OCI-LY1 (cell line): ENCODE measurements around the gene CTNNA3.

Experiments
- H2AFZ ChIP-seq: fragments of 200-600 bp; sonication (generic), shearing (Covaris generic); 2 replicates; pipeline ENCODE4 v1.6.0; 2014; ENCODE audit warnings: antibody characterized with exemption, mild to moderate bottlenecking, low read length
- H3F3A ChIP-seq: fragments of 200-600 bp; sonication (generic), shearing (Covaris generic); 2 replicates; pipeline ENCODE4 v1.6.0; 2014; ENCODE audit warnings: mild to moderate bottlenecking, antibody characterized with exemption, low read length, moderate library complexity; ENCODE audit not compliant: insufficient read depth
- H3K27ac ChIP-seq: fragments of 200-600 bp; sonication (generic); 2 replicates; pipeline ENCODE4 v1.5.1; 2014; ENCODE audit warnings: low read length, mixed run types, mild to moderate bottlenecking, low read depth; ENCODE audit not compliant: poor library complexity, severe bottlenecking
- H3K27me3 ChIP-seq: fragments of 200-600 bp; sonication (generic); 2 replicates; pipeline ENCODE4 v1.6.0; 2014; ENCODE audit warnings: antibody characterized with exemption, mild to moderate bottlenecking, low read length, moderate library complexity; ENCODE audit not compliant: insufficient read depth
- H3K36me3 ChIP-seq: fragments of 200-600 bp; sonication (generic); 2 replicates; pipeline ENCODE4 v1.6.1; 2014; ENCODE audit warnings: mild to moderate bottlenecking, antibody characterized with exemption, low read length, moderate library complexity, mixed read lengths; ENCODE audit not compliant: insufficient read depth
- H3K4me1 ChIP-seq: fragments of 200-600 bp; sonication (generic); 2 replicates; pipeline ENCODE4 v1.5.1; 2014; ENCODE audit warnings: mild to moderate bottlenecking, low read length, moderate library complexity; ENCODE audit not compliant: insufficient read depth, severe bottlenecking
- H3K4me2 ChIP-seq: fragments of 200-600 bp; sonication (generic), shearing (Covaris generic); 2 replicates; pipeline ENCODE4 v1.6.1; 2014; ENCODE audit warnings: low read length
- H3K4me3 ChIP-seq: fragments of 200-600 bp; sonication (generic); 2 replicates; pipeline ENCODE4 v1.5.1; 2014; ENCODE audit warnings: low read length, low read depth, mild to moderate bottlenecking, mixed read lengths; ENCODE audit not compliant: poor library complexity, severe bottlenecking
- H3K79me2 ChIP-seq: fragments of 200-600 bp; shearing (Covaris generic); 2 replicates; pipeline ENCODE4 v1.6.1; 2016; ENCODE audit warnings: mixed run types, low read length, mixed read lengths; ENCODE audit not compliant: insufficient read depth
- H3K9ac ChIP-seq: fragments of 200-600 bp; sonication (generic), shearing (Covaris generic); 2 replicates; pipeline ENCODE4 v1.6.1; 2014; ENCODE audit warnings: mild to moderate bottlenecking, low read length, mixed read lengths
- H3K9me2 ChIP-seq: fragments of 200-600 bp; sonication (generic), shearing (Covaris generic); 2 replicates; pipeline ENCODE4 v1.6.1; 2014; ENCODE audit warnings: low read depth, mild to moderate bottlenecking, low read length, mixed read lengths
- H3K9me3 ChIP-seq: fragments of 200-600 bp; shearing (Covaris generic); 2 replicates; pipeline ENCODE4 v1.6.1; 2014; ENCODE audit warnings: low read length, mixed read lengths
- H4K20me1 ChIP-seq: fragments of 200-600 bp; sonication (generic), shearing (Covaris generic); 2 replicates; pipeline ENCODE4 v1.6.0; 2016; ENCODE audit warnings: mild to moderate bottlenecking, low read length; ENCODE audit not compliant: insufficient read depth
- EZH2 ChIP-seq: fragments of 200-600 bp; sonication (generic), shearing (Covaris generic); IDR thresholded peaks from 2 replicates; pipeline ENCODE4 v1.8.0; 2017; ENCODE audit warnings: borderline replicate concordance, mixed run types, mild to moderate bottlenecking, antibody characterized with exemption, low read length, moderate library complexity, mixed read lengths
- TF ChIP-seq, protein P1 (sequence below): fragments of 200-600 bp; sonication (generic), shearing (Covaris generic); IDR thresholded peaks from 2 replicates; pipeline ENCODE4 v1.5.1; 2017; ENCODE audit warnings: mild to moderate bottlenecking, antibody characterized with exemption, low read length, moderate library complexity, mixed read lengths

CTNNA3 gene

GRCh38 chr10:66792441-66792840 lies 903.6 kb downstream of the CTNNA3 start:
- Histone ChIP-seq H3K9me3 (no peaks in the 10 kb centered on the region), H3K4me3 (no peak overlapping the region), H3K4me1 (no peaks in the 10 kb centered on the region), H4K20me1 (no peaks in the 10 kb centered on the region), H3K79me2 (no peaks in the 10 kb centered on the region), H3K9ac (no peak overlapping the region), H2AFZ (no peak overlapping the region), H3K4me2 (no peak overlapping the region), H3F3A (no peaks in the 10 kb centered on the region), H3K27ac (no peak overlapping the region), H3K9me2 (no peaks in the 10 kb centered on the region), H3K27me3 (no peaks in the 10 kb centered on the region), H3K36me3 (no peaks in the 10 kb centered on the region)
- TF ChIP-seq, protein P1, sequence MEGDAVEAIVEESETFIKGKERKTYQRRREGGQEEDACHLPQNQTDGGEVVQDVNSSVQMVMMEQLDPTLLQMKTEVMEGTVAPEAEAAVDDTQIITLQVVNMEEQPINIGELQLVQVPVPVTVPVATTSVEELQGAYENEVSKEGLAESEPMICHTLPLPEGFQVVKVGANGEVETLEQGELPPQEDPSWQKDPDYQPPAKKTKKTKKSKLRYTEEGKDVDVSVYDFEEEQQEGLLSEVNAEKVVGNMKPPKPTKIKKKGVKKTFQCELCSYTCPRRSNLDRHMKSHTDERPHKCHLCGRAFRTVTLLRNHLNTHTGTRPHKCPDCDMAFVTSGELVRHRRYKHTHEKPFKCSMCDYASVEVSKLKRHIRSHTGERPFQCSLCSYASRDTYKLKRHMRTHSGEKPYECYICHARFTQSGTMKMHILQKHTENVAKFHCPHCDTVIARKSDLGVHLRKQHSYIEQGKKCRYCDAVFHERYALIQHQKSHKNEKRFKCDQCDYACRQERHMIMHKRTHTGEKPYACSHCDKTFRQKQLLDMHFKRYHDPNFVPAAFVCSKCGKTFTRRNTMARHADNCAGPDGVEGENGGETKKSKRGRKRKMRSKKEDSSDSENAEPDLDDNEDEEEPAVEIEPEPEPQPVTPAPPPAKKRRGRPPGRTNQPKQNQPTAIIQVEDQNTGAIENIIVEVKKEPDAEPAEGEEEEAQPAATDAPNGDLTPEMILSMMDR, result no peak
- TF ChIP-seq EZH2, result no peak

DNA sequence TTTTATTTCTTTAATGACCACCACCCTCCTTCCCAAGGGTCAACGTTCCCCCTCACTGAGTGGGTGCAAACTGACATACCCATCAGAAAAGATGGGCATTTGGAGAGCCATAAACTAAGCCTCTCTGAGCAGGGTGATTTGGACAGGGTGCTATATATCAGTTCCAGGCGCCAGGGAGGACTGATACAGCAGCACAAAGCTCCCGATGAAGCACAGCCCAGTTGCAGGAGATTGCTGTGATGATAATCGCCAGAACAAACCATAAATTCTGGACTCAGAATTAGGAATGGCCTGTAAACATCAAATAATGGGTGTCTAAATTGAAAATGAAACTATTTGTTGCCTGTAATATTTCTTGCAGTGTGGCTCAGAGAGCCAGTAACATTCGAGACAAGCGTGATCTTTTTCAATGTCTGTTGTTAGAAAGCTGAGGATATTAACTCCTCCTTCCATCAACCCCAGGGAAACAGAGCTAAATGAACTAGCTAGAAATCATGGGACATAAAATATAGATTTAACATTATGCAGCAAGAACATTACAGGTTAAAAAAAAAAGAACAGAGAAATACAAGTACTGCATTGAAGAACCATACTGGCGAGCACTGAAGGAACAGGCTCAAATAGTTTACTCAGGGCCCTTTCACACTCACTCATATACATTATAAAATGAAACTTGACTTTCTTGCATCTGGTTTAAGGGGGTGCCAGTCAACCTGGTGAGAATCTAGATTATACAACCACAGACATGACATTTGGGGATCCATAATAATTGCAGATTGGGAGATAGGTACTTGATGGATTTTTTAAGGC lies 907.6 kb downstream of the CTNNA3 start:
- H3F3A ChIP-seq, result no peaks in the 10 kb centered on the region
- no peaks in the 10 kb centered on the region for H3K9me2 ChIP-seq
- no peaks in the 10 kb centered on the region for H4K20me1 ChIP-seq
- H3K27me3 ChIP-seq, result no peaks in the 10 kb centered on the region
- no peaks in the 10 kb centered on the region for H3K4me1 ChIP-seq
- no peak overlapping the region for H3K27ac ChIP-seq
- no peaks in the 10 kb centered on the region for H3K79me2 ChIP-seq
- no peak overlapping the region for H3K4me2 ChIP-seq
- TF ChIP-seq EZH2, result no peak
- TF ChIP-seq, protein P1, result no peak
- no peak overlapping the region for H2AFZ ChIP-seq
- H3K9me3 ChIP-seq, result no peaks in the 10 kb centered on the region
- no peak overlapping the region for H3K9ac ChIP-seq
- H3K36me3 ChIP-seq, result no peaks in the 10 kb centered on the region
- H3K4me3 ChIP-seq, result no peak overlapping the region

GRCh38 chr10:66786709-66787108 lies 909.3 kb downstream of the CTNNA3 start:
- Histone ChIP-seq H3K4me2 (no peak overlapping the region), H3K9me3 (no peaks in the 10 kb centered on the region), H3K27ac (no peak overlapping the region), H3K36me3 (no peaks in the 10 kb centered on the region), H2AFZ (no peak overlapping the region), H3K9me2 (no peaks in the 10 kb centered on the region), H3F3A (no peaks in the 10 kb centered on the region), H3K4me1 (no peaks in the 10 kb centered on the region), H3K4me3 (no peak overlapping the region), H3K79me2 (no peaks in the 10 kb centered on the region), H3K27me3 (no peaks in the 10 kb centered on the region), H4K20me1 (no peaks in the 10 kb centered on the region), H3K9ac (no peak overlapping the region)
- no peak for TF ChIP-seq EZH2
- TF ChIP-seq, protein P1, result no peak
